Middle frontal gyrus (tissue), 1 donor: Measurements from ENCODE around the gene PRR7.
"Not testable (repeated sequence)": the region's sequence is repeated elsewhere in the genome, so short reads cannot be mapped to it uniquely, and the experiment has no call there.

Experiments used
- DNase-seq: peaks from one replicate; pipeline ENCODE4 v3.0.0-alpha.2; 2015; ENCODE audit warnings: low spot score; ENCODE audit errors: extremely low spot score

PRR7 gene

DNA sequence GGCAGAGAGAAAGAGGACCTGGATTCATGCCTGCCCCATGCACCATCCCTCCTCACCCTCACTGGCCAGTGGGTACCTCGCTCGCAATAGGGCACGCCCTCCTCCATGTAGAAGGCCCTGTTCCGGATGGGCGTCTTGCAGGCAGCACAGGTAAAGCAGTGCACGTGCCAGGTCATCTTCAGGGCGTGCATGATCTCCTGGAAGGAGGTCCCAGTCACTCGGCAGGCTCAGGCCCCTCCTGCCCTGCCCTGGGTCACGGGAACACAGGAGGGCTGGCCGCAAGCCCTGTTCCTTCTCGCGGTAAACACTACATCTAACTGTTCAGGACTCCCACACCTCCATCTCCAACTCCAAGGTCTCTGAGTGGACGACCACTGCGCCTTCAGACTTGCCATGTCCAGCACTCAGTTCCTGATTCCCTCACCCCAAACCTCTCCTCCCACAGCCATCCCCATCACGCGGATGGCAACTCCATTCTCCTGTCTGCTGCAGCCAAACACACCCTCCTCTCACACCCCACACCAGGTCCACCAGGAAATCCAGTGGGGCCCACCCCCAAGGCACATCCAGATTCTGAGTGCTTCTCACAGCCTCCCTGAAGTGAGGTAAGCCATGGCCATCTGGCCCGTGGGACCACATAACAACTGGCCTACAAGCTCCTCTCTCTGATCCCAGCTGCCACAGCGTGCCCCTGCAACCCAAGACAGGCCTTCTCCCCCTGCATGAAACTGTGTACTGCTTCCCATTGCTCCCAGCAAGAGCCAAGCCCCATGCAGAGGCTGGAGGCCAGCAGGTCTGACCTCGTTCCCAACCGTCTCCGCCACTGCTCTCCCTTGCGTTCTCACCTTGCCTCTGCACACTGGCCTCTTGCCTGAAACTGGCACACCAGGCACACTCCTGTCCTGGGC is 37.6 kb downstream of the PRR7 start:
- DNase-seq, result no peak

DNA sequence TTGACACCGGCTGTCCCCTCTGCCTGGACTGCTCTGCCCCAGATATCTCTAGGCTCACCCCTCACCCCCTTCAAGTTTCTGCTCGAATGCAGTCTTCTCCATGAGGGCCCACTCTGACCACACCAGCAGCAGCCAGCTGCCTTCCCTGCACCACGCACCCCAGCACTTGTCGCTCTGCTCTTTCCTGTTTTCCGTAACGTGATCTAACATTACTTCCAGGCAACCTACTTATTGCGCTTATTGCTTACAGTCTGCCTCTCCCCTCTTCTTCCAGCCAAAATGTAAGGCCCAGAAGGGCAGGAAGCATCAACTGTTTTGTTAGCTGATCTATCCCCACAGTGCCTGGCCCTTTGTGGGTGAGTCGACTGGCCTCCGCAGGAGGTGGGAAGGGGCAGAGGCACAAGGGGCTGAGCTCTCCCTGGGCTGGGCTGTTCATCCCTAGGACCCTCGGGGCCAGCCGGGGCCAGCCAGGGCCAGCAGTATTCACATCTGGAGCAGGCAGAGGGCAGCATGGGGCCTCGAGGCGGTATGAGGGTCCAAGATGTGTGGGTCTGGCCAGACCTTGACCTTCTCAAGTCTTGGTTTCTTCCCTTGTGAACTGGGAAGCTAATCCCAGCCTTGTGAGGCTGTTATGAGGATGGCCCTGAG is 38.4 kb downstream of the PRR7 start:
- no peak for DNase-seq

GRCh38 chr5:177485753-177486152 is 39.1 kb downstream of the PRR7 start:
- DNase-seq, result not testable (repeated sequence)

DNA sequence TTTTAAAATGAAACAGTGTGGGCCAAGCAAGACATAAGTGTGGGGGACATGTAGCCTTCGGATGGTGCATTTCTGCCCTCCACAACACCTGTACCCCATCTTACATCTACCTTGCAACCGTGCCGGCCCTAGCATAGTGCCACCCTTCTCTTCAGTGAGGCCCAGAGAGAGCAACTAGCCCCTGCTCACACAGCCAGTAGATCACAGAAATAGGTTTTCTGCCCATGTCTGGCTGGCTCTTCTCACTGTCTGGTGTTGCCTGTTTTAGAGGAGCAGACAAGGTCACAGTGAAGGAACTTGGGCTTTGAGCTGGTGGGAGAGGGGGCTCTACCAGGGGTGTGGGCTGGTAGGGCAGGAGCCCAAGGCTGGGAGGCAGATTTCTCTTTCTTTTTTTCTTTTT is 39.6 kb downstream of the PRR7 start:
- DNase-seq, result no peak

GRCh38 chr5:177487144-177487543 is 40.5 kb downstream of the PRR7 start:
- DNase-seq, result no peak

GRCh38 chr5:177487975-177488374 is 41.4 kb downstream of the PRR7 start:
- no peak for DNase-seq

GRCh38 chr5:177489119-177489716 is 42.6 kb downstream of the PRR7 start:
- DNase-seq, result no peak

DNA sequence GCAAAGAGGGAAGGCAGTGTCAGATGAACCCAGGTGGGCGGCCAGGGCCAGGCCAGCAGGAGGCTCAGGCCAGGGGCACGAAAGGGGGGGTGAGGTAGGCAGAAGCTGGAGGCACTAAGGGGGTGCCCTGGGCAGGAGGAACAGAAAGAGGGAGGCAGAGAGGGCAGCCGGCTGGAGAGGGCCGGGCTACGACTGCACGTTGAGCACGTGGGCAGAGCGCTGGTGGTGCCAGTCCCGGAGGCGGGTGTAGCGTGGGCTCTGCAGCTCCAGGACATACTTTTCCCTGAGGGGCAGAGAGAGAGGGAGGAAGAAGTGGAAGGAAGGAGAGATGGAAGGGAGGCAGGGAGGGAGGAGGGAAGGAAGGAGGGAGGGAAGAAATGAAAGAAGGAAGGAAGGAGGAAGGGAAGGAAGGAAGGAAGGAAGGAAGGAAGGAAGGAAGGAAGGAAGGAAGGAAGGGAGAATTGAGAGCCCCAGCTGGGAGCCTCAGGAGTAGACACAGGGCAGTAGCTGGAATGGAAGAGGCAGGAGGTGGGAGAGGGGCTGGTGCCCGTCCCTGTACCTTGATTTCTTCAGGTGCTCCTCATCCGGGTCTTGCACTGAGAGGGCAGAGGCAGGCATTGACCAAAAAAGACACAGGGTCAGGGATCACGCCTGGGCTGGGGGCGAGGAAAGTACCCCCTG is 43.8 kb downstream of the PRR7 start:
- DNase-seq, result no peak

DNA sequence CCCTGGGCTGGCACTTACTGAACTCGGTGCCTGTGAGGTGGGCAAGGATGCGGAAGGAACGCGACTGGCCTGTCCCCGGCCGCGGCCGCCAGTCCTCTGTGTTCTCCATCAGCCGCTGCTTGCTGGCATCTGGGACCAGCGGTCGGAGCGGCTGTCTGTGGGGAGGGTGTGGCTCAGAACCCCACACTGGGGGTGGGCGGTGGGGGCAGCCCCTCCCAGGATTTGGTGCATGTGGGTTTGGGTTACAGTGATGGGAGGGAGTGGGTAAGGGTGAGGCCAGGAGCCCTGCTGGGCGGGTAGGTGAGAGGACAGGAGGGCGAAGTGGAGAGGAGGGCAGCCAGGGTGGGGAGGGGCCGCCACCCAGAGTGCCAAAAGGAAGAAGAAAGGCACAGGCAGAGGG is 44.4 kb downstream of the PRR7 start:
- DNase-seq, result no peak

- no peak for DNase-seq
These were observed 44.9 kb downstream of the PRR7 start for GRCh38 chr5:177491429-177491945.

DNA sequence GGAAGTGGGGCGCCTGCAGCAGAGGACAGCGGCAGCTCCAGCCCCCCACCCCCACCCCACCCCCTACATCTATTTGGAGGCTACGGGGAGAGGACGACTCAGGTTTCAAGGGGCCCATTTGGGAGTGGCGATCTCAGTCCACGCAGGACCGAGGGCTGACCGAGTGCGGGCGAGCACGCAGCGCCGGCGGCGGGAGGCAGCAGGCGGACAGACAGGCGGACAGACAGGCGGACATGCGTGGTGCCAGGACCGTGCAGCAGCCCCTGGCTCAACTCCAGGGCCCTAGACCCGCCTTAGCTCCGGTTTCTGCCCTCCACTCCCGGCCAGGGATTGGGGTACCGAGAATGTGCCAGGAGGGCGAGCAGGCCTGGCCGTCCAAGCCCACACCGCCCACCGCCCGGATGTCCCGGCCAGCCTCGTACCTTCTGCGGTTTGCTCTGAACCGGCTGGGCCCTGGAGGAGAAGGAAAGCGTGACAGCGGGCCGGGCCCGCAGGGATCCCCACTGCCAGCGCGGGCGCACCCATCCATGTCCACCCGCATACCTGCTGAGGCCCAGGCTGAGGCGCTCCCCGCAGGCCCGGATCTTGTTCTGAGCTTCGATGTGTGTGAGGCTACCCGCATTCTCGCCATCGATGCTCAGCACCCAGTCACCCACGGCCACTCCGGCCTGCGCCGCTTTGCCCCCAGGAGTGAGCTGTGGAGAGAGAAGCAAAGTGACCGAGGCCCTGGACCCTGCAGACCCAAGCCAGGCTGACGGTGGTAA is 45.6 kb downstream of the PRR7 start:
- no peak for DNase-seq

GRCh38 chr5:177492841-177493240 is 46.2 kb downstream of the PRR7 start:
- DNase-seq, result no peak

DNA sequence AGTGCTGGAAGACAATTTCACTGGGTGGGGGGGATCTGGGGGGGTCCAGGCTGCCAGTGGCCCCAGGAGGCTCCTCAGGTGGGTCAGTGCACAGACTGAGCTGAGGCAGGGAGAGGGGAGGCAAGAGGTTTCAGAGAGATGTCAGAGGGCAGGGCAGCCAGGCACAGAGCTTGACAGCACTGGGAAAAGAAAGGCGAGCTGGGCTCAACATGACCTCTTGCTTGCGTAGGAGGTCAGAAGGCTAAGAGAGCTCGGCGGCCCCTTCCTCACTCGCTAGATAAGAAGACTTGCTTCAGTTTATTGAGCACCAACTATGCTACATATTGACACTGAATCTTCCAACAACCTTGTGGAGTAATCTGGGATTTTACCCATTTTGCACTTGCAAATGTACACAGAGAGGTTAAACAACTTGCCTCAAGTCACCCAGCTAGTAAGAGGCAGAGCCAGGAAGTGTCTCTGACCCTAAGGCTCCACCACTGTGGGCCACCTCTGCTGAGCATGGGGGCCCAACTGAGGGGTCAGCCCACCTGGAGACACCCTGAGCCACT is 47.3 kb downstream of the PRR7 start:
- DNase-seq, result no peak

DNA sequence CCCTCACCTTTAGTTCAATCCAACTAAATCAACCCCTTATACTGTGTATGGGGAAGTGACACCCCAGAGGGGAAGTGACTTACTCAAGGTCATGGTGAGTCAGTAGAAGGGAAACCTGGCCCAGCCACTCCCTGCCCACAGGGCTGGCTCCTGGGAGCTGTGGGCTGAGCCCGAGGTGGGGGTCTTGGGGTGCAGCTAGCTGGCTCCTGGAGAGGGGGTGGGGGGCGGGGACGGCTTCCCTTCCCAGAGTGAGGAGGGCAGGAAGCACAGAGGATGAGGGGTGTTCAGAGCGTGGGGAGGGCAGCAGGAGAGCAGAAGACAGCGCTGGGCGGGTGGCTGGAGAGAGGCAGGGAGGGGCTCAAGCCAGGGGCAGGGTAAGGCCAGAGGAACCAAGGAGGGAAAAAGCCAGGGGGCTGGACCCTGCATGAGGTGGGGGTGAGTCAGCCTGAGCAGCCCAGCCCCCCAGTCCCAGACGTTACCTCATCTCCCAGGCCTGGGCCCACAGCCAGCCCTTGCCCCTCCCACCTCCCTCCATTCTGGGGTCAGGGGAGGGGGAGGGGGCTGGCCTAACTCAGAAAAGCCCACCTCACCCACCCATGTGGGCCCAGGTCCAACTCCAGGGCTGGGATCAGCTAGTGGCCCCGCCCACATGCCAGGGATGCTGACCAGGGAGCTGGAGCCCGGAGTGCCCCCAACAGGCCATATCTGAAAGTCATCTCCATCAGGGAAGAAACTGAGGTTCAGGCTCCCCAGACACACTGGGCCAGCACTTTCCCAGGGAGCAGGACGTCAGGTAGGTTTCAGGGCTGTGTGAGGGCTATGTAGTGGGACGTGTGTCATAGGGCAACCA is 48.0 kb downstream of the PRR7 start:
- no peak for DNase-seq

DNA sequence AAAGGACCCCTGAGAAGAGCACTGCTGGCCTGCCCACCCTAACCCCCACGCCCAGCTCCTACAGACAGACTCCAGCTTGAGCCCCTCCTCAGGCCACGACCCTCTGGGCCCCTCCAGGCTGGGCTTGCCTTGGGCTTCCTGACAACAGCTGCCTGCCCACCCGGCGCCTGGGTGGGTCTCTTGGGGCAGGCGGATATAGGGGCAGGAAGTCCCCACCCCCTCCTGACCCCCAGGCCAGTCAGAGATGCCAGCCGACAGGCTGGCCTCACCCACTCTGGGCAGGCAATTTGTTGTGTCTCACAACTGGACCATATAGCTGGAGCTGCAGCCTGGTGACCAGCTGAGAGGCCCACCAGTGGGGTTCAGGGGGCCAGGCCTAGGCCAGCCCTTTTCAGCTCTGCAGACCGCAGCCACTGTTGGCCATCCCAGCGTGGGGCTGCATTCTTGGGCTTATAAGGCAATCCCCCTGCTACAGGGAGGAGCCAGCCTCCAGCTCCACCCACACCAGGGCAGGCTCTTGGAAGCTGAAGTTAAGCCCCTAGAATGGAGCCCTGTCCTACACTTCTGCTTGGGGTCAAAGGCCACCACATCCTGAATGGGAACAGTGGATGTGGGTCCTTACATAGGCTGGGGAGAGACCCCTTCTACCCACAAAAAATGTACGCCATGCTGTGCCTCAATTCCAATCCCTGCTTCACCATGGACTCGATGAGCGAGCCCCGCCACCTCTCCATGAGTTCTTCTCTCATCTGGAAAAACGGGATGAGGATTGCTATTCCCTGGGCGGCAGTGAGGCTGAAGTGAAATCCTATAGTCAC is 48.8 kb downstream of the PRR7 start:
- DNase-seq, result no peak

DNA sequence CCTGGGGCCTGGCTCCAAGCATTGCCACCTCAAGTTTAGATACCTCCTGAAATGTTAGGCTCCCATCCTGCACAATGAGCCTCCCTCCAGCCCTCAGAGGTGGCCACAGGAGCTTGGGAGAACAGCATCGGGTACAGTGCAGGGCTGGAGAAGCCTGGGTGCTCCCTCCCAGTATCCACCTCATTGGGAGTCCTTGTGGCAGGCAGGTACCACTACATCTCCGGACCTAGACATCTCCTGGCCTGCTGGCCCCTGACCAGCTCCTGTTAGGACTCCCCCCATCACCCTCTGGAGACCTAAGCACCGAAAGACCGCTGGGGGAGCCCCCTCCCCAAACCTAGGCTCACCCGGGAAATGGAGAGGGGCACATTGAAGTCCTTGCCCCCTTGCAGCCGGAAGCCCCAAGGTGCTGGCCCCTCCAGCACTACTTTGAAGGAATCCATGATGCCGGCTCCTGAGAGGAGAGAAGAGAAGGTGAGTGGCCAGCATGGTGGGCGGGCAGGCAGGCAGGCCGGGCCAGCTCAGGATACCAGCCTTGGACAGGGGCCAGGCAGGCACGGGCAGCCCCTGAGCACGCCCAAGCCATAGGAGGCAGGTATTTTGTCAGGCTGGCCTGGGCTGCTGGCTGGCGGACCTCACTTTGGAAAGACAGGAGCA is 49.6 kb downstream of the PRR7 start:
- DNase-seq, result no peak

- DNase-seq, result no peak
These were observed 50.2 kb downstream of the PRR7 start for GRCh38 chr5:177496727-177497291.
